Tibial nerve (tissue), 4 donors: Measurements from ENCODE around the gene BCDIN3D. TPM values are rescaled to one million over a fixed set of nuclear protein-coding genes. Genes with fewer than 3 reads are reported as not detected.

ENCODE experiments used
- DNase-seq, 2 donors: peaks; one replicate each; pipeline ENCODE4 v3.0.0-alpha.2; 2019; ENCODE audit warnings: low spot score in 2 of 2
- H3K27ac ChIP-seq, 4 donors: fragments of 200-600 bp; sonication (generic) in 3 of 4; one replicate each; pipeline ENCODE4 v1.5.1; 2017 to 2019; ENCODE audit warnings: mild to moderate bottlenecking in 1 of 4
- H3K27me3 ChIP-seq, 2 donors: fragments of 200-600 bp; sonication (generic) in 1 of 2; one replicate each; pipeline versions ENCODE4 v1.5.1 to v1.6.0; 2017 to 2019
- H3K36me3 ChIP-seq, 3 donors: fragments of 200-600 bp; sonication (generic); one replicate each; pipeline ENCODE4 v1.5.1; 2018 to 2019
- H3K4me1 ChIP-seq, 4 donors: fragments of 200-600 bp; sonication (generic) in 3 of 4; one replicate each; pipeline ENCODE4 v1.5.1; 2017 to 2019
- H3K4me3 ChIP-seq, 4 donors: fragments of 200-600 bp; sonication (generic) in 3 of 4; one replicate each; pipeline ENCODE4 v1.5.1; 2017 to 2019; ENCODE audit warnings: mild to moderate bottlenecking in 1 of 4, moderate library complexity in 1 of 4
- H3K9me3 ChIP-seq, 4 donors: fragments of 200-600 bp; sonication (generic) in 3 of 4; one replicate each; pipeline ENCODE4 v1.5.1; 2017 to 2019
- EP300 ChIP-seq, 2 donors: sonication (generic); formaldehyde crosslinking; IDR thresholded peaks; one replicate each; pipeline ENCODE4 v1.6.1; 2017; ENCODE audit warnings: antibody characterized with exemption in 2 of 2, mild to moderate bottlenecking in 1 of 2
- POLR2A ChIP-seq, 2 donors: fragments of 450-650 bp; IDR thresholded peaks; one replicate each; pipeline ENCODE4 v1.6.1; 2017; ENCODE audit warnings: antibody characterized with exemption in 2 of 2, mild to moderate bottlenecking in 2 of 2, moderate library complexity in 2 of 2
- WGBS, 2 donors: methylation state at CpG; one replicate each; pipeline ENCODE4 v1.1.5; 2018; 5-methylcytosine and 5-hydroxymethylcytosine counted together
- total RNA-seq, 4 donors: library from RNA; depleted of rRNA; stranded (reverse); fragments of >200 nt; gene quantifications; one replicate each; pipeline ENCODE4 v1.1.0, GENCODE V29; 2016
- TF ChIP-seq, protein P1 (sequence below), 5 experiments: fragments of 200-600 bp in 3 of 5; fragments of 450-650 bp in 2 of 5; sonication (generic) in 3 of 5; IDR thresholded peaks; one replicate each; pipeline ENCODE4 v1.5.1; 2016 to 2019; ENCODE audit warnings: antibody characterized with exemption in 5 of 5, mild to moderate bottlenecking in 3 of 5, moderate library complexity in 2 of 5

The BCDIN3D gene
- total RNA-seq, 4 donors from 2014 or later = 1.2 to 4.2 (median 2.5) TPM

DNA sequence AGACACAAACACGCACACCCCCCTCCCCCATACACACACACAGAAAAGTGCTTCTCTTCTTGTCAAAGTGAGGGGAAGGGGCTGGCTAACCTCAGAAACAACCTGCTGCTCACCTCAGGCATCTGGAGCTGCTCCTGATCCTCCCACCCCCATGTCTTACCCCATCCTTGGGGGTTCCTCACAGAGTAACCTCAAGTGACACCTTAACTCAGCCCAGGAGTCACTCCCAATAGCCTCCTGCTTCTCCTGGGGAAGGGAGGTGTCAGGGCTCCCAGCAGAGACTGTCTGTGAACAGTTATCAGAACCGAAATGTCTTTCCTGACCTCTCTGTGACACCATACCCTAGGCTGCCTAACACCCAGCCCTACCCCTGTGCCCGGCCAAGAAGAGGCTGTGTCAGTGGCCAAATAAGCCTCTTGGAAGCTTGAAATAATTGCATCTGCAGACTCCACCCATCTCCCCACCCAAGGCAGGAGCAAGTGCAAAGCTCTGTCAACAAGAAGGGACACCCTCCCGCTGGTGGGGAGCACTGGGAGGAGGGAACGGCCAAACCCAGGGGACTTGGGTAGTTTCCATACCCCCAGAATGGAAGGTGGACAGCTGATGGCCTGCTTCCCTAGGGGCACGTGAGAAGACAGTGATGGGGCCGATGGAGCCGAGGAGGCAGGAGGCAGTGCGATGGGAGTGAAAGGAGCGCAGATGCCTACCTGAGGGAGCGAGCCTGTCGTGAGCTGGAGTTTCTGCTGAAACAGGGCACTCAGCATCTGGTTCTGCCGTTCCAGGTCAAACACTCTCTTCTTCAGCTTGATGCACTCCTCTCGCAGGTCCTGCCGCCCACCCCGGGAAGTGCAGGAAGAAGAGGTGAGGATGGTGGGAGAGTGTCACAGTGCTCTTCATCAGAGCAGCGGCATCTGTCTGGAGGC, 41.5 kb downstream of the BCDIN3D start:
- 79 to 83% methylated on average over 17 of the region's 17 CpGs for WGBS, 2 donors
- no peak for DNase-seq
- TF ChIP-seq EP300 (IDR thresholded peaks at IDR 0.05) = no peak
- TF ChIP-seq, protein P1, sequence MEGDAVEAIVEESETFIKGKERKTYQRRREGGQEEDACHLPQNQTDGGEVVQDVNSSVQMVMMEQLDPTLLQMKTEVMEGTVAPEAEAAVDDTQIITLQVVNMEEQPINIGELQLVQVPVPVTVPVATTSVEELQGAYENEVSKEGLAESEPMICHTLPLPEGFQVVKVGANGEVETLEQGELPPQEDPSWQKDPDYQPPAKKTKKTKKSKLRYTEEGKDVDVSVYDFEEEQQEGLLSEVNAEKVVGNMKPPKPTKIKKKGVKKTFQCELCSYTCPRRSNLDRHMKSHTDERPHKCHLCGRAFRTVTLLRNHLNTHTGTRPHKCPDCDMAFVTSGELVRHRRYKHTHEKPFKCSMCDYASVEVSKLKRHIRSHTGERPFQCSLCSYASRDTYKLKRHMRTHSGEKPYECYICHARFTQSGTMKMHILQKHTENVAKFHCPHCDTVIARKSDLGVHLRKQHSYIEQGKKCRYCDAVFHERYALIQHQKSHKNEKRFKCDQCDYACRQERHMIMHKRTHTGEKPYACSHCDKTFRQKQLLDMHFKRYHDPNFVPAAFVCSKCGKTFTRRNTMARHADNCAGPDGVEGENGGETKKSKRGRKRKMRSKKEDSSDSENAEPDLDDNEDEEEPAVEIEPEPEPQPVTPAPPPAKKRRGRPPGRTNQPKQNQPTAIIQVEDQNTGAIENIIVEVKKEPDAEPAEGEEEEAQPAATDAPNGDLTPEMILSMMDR (IDR thresholded peaks at IDR 0.05) = no peak
- TF ChIP-seq POLR2A (IDR thresholded peaks at IDR 0.05) = no peak
- Histone ChIP-seq H3K9me3 (no peaks in the 10 kb centered on the region), H3K36me3 (peaks cover 0 to 100% (median 17%) of the 10 kb centered on the region in 3 donors), H3K27me3 (no peaks in the 10 kb centered on the region), H3K4me1 (peaks cover 0 to 41% (median 5%) of the 10 kb centered on the region in 4 donors), H3K27ac (no peak overlapping the region), H3K4me3 (no peak overlapping the region)

DNA sequence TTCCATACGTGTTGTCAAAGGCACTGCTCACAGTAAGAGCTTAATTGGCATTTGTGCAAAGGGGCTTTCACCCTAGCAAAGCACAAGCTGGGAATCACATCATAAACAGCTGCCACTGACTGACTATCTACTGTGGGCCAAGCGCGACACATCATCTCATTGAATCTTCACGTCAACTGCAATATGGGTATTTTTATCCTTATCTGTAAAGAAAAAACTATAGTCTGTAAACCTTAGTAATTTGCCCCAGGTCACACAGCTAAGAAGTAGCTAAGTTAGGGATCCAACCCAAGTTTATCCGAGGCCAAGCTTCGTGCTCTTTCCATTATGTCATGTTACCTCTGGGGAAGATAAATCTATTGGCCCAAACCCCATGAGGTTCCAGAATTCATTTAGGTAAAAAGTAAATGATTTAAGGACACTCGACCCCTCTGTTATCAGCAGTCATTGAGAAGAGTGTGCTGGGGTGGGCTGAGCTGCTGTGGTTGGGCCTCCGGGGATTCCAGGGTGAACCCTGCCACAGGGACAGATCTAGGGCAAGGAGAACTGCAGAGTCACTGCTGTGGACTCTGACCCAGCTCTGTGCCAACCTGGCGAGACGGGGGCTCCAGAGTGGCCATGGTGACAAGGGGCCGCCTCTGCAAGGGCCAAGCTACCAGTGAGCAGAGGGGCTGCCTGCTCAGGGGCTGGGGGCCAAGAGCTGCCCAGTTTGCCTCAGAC, 42.3 kb downstream of the BCDIN3D start:
- H3K36me3 ChIP-seq = peaks cover 0 to 100% (median 17%) of the 10 kb centered on the region in 3 donors

DNA sequence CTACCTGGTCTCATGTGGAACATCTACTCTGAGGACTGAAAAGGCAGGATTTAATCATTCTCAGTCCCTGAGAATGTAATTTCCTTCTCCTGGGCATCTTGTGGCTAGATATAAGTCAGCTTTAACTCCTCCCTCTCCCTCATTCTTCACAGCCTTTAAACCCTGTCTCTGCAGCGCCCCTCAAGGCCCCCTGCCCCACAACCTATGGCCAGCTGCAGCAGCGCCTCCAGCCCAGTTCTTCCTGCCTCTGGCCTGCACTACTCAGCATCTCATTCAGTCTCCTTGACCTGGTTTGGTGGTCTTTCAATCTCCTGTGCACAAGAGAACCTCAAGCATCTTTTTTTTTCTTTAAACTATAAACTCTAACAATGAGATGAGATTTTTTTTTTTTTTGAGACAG, 44.0 kb downstream of the BCDIN3D start:
- Histone ChIP-seq H3K27me3 (no peaks in the 10 kb centered on the region), H3K4me1 (peaks cover 0 to 33% (median 4%) of the 10 kb centered on the region in 4 donors), H3K27ac (no peak overlapping the region), H3K4me3 (no peak overlapping the region), H3K9me3 (no peaks in the 10 kb centered on the region), H3K36me3 (peaks cover 0 to 100% (median 17%) of the 10 kb centered on the region in 3 donors)
- 81 to 90% methylated on average over 2 of the region's 2 CpGs for WGBS, 2 donors
- no peak for TF ChIP-seq POLR2A (IDR thresholded peaks at IDR 0.05)
- TF ChIP-seq, protein P1 (IDR thresholded peaks at IDR 0.05) = no peak
- TF ChIP-seq EP300 (IDR thresholded peaks at IDR 0.05) = no peak
- DNase-seq = no peak

More for the DNA sequence above, 42.3 kb downstream of the BCDIN3D start:
- WGBS, 2 donors = 81 to 85% methylated on average over 11 of the region's 11 CpGs
- DNase-seq = no peak
- Histone ChIP-seq H3K27me3 (no peaks in the 10 kb centered on the region), H3K4me3 (no peak overlapping the region), H3K4me1 (peaks cover 0 to 34% (median 4%) of the 10 kb centered on the region in 4 donors), H3K27ac (no peak overlapping the region), H3K9me3 (no peaks in the 10 kb centered on the region)
- TF ChIP-seq POLR2A (IDR thresholded peaks at IDR 0.05) (no peak), EP300 (IDR thresholded peaks at IDR 0.05) (no peak)
- TF ChIP-seq, protein P1 (IDR thresholded peaks at IDR 0.05) = no peak

DNA sequence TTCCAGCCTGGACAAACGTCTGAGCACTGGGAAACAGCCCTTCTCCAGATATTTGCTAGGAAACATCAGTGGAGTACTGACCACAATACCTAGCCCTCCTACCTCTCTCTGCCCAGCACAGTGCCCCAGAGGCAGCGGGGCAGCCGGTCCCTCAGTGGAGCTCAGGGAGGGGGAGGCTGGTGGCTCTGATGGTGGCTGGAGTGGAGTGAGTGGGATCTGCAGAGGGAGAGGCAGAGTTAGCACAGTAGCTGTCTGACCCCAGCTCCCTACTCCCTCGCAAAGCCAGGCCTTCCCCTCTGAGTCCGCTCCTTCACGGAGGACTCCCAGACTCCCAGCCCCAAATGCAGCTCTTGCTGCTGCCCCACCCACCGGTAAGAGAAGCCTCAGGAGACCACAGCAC, 44.7 kb downstream of the BCDIN3D start:
- H3K27ac ChIP-seq = peak overlapping the region in 1 of 4 donors; percentile 17
- no peak for DNase-seq
- no peak overlapping the region for H3K4me3 ChIP-seq
- no peaks in the 10 kb centered on the region for H3K9me3 ChIP-seq
- 54 to 67% methylated on average over 5 to 7 of the region's 7 CpGs for WGBS, 2 donors
- H3K27me3 ChIP-seq = no peaks in the 10 kb centered on the region
- H3K4me1 ChIP-seq = peaks cover 0 to 29% (median 4%) of the 10 kb centered on the region in 4 donors
- H3K36me3 ChIP-seq = peaks cover 0 to 100% (median 11%) of the 10 kb centered on the region in 3 donors
- TF ChIP-seq, protein P1 (IDR thresholded peaks at IDR 0.05) = no peak
- no peak for TF ChIP-seq EP300 (IDR thresholded peaks at IDR 0.05)
- no peak for TF ChIP-seq POLR2A (IDR thresholded peaks at IDR 0.05)
